ENCODE data around the gene GRAP2.

DNA sequence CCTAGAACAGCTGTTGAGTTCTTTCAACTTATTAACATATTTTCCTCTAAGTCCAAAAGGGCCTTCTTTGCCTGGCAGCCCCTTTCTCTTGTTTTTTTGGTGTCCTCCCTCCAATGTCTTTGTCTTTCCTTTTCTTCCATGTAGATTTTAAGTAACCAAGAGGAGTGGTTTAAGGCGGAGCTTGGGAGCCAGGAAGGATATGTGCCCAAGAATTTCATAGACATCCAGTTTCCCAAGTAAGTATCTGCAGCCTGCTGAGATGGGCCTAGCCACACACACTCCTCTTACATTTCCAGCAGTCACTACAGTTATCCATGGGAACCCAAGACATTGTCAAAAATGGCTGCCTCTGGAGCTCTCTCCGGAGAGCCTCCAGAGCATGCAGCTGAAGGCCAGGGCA is 54.8 kb downstream of the GRAP2 start:
- TF ChIP-seq, protein P1, sequence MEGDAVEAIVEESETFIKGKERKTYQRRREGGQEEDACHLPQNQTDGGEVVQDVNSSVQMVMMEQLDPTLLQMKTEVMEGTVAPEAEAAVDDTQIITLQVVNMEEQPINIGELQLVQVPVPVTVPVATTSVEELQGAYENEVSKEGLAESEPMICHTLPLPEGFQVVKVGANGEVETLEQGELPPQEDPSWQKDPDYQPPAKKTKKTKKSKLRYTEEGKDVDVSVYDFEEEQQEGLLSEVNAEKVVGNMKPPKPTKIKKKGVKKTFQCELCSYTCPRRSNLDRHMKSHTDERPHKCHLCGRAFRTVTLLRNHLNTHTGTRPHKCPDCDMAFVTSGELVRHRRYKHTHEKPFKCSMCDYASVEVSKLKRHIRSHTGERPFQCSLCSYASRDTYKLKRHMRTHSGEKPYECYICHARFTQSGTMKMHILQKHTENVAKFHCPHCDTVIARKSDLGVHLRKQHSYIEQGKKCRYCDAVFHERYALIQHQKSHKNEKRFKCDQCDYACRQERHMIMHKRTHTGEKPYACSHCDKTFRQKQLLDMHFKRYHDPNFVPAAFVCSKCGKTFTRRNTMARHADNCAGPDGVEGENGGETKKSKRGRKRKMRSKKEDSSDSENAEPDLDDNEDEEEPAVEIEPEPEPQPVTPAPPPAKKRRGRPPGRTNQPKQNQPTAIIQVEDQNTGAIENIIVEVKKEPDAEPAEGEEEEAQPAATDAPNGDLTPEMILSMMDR (IDR thresholded peaks at IDR 0.05) = no peak
- TF ChIP-seq POLR2A (IDR thresholded peaks at IDR 0.05) = no peak
- TF ChIP-seq EP300 (IDR thresholded peaks at IDR 0.05) = no peak
